ENCODE measurements around the gene NIPAL4.

Gene NIPAL4

DNA sequence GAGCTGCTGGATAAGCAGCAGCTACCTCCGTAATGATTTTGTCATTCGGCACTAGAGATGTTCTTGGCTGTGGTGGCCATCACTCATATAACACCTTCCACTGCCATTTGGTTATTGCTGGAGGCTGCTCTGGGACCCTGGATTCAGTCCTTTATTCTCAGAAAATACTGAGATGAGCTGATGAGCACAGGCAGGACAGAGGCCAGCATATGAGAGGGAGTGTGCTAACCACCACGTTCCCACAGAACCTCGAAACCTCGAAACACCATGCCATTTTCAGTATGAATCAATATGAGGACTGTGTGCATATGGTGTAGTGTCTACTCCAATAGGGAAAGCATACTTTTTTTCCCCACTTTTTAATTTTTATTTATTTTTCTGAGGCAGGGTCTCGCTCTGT is 59.0 kb downstream of the NIPAL4 start:
- no peak for DNase-seq

DNA sequence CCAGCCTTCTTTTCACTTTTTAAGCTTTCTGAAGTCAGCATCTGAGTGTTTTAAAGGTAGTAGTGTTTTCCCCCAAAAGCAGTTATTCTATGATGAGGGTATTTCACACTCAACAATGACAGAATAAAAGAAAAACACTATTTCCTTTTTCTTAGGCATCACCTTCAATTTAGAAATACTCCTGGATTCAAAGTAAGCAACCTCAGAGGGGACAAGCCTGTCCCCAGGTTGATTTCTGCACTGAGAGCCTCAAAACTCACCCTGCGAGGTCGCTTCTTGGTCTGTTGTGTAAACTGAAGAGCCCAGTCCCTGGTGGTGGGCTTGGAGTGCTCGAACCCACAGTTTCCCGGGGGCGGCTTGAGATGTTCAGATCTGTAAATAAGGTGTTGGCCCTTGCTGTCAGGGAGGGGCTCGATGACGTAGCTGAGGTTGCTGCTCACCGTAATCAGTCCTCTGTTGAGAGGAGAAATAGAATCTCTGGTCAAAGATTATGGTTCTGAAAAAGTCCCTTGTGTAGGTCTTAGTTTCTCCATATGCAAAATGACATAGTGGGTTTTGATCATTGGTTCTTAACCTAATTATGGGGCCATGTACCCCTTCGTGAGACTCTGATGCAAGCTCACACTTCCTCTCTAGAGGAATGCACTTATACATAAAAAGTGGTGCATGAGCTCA is 59.7 kb downstream of the NIPAL4 start:
- no peak for DNase-seq

DNA sequence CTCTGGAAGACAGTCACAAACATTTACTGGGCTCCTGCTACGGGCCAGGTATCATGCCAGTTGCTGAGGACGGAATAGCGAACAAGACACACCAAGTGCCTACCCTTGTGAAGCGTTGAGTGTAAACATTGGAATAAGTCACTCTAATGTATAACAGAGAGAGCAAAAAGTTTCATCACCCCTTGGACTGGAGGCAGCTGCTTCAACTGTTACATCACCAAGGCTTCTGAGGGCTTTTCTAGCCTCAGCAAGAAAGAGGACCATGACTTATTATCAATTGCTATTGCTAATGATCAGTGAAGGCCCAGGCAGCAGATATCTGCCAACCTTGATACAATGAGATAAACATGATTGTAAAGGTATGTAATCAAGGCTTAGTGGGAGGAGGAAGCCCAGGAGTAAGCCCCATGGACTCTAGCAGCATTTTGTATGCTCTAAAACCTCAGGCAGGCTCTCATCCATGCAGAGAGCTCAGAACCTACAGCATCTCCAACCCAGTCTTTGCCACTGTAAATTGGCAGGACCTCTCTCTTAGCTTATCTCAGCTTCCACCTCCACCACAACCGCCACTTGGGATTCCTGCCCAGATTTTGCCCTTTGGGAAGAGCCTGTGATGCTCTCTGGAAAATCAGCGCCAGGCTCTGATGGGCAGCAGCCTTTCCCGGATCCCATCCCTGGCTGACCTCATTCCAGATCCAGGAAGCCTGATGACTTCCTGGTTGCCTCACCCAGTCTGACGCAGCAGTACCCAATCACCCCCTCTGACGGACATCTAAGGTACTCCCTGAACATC is 61.1 kb downstream of the NIPAL4 start:
- DNase-seq, result no peak

DNA sequence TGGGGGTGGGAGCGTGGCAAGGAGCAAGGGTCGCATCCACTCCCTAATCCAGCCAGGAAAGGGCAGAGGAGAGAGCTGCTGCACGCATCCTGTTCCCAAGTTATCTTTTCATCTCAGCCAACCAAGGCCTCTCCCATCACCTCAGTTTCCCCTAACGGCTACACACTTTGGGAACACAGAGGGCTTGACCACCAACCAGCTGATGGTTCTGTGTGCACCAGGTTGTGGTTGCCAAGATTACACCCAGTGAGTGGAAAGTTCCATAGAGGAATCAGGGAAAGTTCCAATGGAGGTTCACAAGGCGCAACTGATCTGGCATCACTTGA is 61.7 kb downstream of the NIPAL4 start:
- no peak for DNase-seq

DNA sequence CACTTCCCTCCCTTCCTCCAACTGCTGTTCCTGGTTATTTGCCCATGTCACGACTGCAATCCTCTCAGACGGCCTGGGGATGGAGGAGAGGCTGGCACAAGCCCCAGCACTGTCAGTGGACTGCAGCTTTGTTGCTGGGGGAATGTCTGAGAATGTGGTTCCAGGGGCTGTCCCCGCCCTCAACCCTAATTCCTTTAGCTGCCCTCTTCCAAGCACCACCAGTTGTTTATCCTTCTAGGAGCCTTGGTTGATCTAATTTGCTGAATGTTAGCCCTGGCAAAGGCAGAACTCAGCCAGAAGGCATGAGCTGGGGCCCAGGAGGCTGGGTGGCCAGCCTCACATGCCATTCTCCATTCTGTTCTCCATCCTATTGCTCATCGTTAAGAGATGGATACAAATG is 64.0 kb downstream of the NIPAL4 start:
- no peak for DNase-seq
